Measurements from ENCODE around the gene MLLT6.

The MLLT6 gene

GRCh38 chr17:38704606-38705522 is at the start of gene MLLT6:
Gene MLLT6 (plus strand): TSS chr17:38705273. CDS start chr17:38705633, 360 bp downstream.
- peak in 1 of 2 donors; percentile 42 for DNase-seq (ENCODE audit: extremely low read depth in 1 of 2, low read depth in 1 of 2)

- no peak for DNase-seq (ENCODE audit: extremely low read depth in 1 of 2, low read depth in 1 of 2)
Observed at GRCh38 chr17:38656959-38657823, 47.9 kb upstream of the MLLT6 start.

- no peak for DNase-seq (ENCODE audit: extremely low read depth in 1 of 2, low read depth in 1 of 2)
Observed at GRCh38 chr17:38657824-38658740, 47.0 kb upstream of the MLLT6 start.

- no peak for DNase-seq (ENCODE audit: extremely low read depth in 1 of 2, low read depth in 1 of 2)
Observed at GRCh38 chr17:38658741-38659345, 46.2 kb upstream of the MLLT6 start.

GRCh38 chr17:38659415-38659814 is 45.7 kb upstream of the MLLT6 start:
- no peak for DNase-seq (ENCODE audit: extremely low read depth in 1 of 2, low read depth in 1 of 2)

- DNase-seq (ENCODE audit: extremely low read depth in 1 of 2, low read depth in 1 of 2) = no peak
Observed at GRCh38 chr17:38660097-38661025, 44.7 kb upstream of the MLLT6 start.

- DNase-seq (ENCODE audit: extremely low read depth in 1 of 2, low read depth in 1 of 2) = peak in 1 of 2 donors; percentile 49
Observed at GRCh38 chr17:38663125-38663751, 41.8 kb upstream of the MLLT6 start.

- no peak for DNase-seq (ENCODE audit: extremely low read depth in 1 of 2, low read depth in 1 of 2)
Observed at GRCh38 chr17:38663964-38664644, 41.0 kb upstream of the MLLT6 start.

- DNase-seq (ENCODE audit: extremely low read depth in 1 of 2, low read depth in 1 of 2) = peak in 1 of 2 donors; percentile 49
Observed at GRCh38 chr17:38667099-38667786, 37.8 kb upstream of the MLLT6 start.

GRCh38 chr17:38667787-38668122 is 37.3 kb upstream of the MLLT6 start:
- no peak for DNase-seq (ENCODE audit: extremely low read depth in 1 of 2, low read depth in 1 of 2)

- DNase-seq (ENCODE audit: extremely low read depth in 1 of 2, low read depth in 1 of 2) = no peak
Observed at GRCh38 chr17:38669520-38669919, 35.6 kb upstream of the MLLT6 start.

- no peak for DNase-seq (ENCODE audit: extremely low read depth in 1 of 2, low read depth in 1 of 2)
Observed at GRCh38 chr17:38671939-38672720, 32.9 kb upstream of the MLLT6 start.

GRCh38 chr17:38672788-38673706 is 32.0 kb upstream of the MLLT6 start:
- DNase-seq (ENCODE audit: extremely low read depth in 1 of 2, low read depth in 1 of 2) = no peak

GRCh38 chr17:38673707-38674013 is 31.4 kb upstream of the MLLT6 start:
- DNase-seq (ENCODE audit: extremely low read depth in 1 of 2, low read depth in 1 of 2) = no peak

- DNase-seq (ENCODE audit: extremely low read depth in 1 of 2, low read depth in 1 of 2) = peak in 1 of 2 donors; percentile 28
Observed at GRCh38 chr17:38674014-38674748, 30.9 kb upstream of the MLLT6 start.

Data from stimulated activated CD8-positive, alpha-beta memory T cell treated with anti-CD3 and anti-CD28 coated beads, Interleukin-7, amount 100 ng/mL, for 48 hours (primary cell).